Left renal cortex interstitium (tissue), 4 donors: ENCODE results near the gene PHACTR2. TPM values are rescaled to one million over a fixed set of nuclear protein-coding genes. Genes with fewer than 3 reads are reported as not detected.

Experiments
- DNase-seq, 4 donors: peaks; one replicate each; pipeline ENCODE4 v3.0.0-alpha.2; 2013; ENCODE audit warnings: low read depth in 4 of 4, low spot score in 2 of 4, missing footprints in 1 of 4
- polyA plus RNA-seq, 4 donors: library from polyadenylated mRNA; unstranded; fragments of 120-200 nt; gene quantifications; one replicate each; pipeline ENCODE4 v1.2.1, GENCODE V29; 2013; ENCODE audit not compliant: insufficient read length in 4 of 4

PHACTR2 gene
- polyA plus RNA-seq, 4 donors, result 30.0 to 36.7 (median 33.4) TPM

DNA sequence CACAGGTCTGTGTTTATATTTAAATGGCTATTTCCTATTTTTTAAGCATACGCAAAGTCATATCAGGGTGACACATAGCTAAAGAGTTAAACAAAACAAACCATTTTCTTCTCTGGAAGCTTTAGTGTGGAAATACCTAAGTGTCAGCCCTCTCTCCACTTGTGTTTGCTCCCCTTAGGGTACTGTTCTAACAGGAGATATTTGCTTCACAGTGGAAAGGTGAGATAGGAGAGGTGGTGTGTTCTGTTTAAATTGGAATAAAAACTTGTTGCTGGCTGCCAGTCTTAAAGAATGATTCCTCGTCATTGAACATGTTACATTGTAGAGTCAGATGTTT is 18.9 kb downstream of the PHACTR2 start:
- no peak for DNase-seq

GRCh38 chr6:143697076-143697800 is 19.5 kb downstream of the PHACTR2 start:
- no peak for DNase-seq

DNA sequence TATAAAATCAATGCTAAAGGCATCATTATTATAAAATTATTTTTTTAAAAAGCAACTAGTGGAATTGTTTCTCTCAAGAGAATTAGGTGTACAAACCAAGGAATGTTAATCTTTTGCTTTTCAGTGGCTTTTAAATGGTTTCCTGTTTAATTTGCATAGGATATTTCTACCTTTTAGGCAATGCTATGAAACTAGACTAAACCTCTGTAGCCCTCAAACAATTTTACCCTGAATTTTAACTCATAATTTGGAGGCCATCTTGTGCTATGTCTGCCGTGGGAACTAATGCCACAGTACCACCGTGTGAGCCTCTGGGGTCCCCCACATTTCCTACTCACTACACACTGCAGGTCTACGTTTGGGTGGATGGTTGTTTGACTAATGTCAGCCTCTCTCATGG is 20.6 kb downstream of the PHACTR2 start:
- DNase-seq, result no peak

DNA sequence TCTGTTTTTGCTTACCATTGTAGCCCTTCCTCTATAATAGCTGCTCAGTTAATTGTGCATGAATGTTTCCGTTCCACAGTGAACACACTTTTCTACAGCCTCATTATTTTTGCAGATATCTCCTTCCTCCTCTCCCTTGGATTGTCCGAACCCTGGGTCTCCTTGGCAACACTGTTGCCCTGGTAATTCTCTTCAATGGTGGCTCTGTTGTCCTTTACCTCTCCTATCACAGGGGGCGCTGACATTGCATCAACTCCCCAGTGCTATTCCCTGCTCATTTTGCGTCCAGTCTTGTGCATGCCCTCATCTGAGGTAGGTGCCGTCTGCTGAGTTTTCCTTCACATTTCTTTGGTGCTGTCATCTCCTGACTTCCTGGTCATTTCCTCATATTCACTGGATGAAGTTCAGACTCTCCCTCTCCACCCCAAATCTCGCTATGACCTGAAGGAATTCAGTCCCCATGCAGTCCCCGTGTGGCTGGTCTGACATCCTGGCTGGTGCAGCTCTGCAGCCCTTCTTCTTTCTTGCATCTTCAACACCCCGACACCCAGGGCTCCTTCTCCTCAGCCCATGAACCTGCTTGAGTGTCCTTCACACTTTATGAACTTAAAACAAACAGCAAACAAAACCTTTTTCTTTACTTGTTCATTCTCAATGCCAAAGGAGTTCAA is 21.1 kb downstream of the PHACTR2 start:
- no peak for DNase-seq

DNA sequence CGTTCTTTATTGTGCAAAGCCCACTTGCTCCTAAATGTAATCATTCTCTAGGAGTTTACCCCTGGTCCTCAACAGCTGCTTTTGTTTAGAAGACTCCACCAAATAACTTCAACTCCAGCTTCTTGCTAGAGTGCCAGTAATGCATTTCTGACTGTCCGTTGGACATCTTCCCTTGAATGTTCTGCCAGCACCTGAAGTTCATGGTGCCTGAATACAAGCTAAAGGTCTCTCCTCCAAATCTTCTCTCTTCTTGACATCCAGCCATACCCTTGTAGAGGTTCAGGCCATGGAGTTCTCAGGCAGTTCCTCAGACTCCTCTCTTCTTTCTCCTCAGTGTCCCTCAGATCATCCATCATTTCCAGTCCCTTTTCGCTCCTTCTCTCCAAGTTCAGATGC is 21.7 kb downstream of the PHACTR2 start:
- no peak for DNase-seq

GRCh38 chr6:143700684-143701348 is 23.1 kb downstream of the PHACTR2 start:
- peak in 1 of 4 donors; percentile 48 for DNase-seq

DNA sequence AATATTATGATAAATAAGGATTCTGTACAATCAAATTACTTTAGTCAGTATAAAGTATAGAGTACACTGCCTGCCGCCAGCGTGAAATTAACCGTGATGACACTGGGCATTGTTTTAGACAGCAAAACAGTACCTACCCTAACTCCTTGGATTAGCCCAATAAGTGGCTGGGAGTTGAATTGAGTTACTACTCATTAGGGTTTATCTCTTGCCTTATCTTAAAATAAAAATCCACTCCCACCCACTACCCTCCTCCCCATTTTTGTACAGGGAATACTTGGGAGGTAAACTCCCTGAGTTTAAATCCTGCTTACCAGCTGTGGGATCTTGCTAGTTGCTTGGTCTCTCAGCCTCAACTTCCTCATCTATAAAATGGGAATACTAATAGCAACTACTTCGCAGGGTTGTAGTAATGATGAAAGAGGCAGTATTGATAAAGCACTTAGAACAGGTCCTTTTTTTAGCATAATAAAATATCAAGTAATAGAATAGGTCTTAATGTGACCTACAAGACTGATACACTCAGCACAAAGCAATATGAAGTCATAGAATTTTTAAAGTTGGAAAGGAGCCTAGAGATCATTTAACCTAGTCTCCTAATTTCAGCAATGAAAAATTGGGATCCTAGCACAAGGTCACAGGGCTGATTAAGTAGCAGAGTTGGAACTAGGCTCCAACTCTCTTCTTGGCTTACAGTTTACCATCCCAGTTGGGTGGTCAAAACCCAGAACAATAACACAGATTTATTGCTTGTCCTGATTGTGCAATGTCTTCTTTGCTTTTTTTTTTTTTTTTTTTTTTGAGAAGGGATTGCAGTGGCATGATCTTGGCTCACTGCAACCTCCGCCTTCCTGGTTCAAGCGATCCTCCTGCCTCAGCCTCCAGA is 23.8 kb downstream of the PHACTR2 start:
- no peak for DNase-seq

GRCh38 chr6:143705569-143705968 is 27.8 kb downstream of the PHACTR2 start:
- DNase-seq, result no peak

DNA sequence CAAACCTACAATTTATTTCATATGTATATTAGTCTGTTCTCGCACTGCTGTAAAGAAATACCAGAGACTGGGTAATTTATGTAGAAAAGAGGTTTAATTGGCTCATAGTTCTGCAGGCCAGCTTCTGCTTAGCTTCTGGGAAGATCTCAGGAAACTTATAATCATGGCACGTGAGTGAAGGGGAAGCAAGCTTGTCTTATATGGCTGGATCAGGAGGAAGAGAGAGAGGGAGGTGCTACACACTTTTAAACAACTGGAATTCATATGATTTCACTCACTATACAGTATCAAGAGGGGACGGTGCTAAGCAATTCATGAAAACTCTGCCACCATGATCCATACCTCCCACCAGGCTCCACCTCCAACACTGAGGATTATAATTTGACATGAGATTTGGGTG is 29.9 kb downstream of the PHACTR2 start:
- no peak for DNase-seq

DNA sequence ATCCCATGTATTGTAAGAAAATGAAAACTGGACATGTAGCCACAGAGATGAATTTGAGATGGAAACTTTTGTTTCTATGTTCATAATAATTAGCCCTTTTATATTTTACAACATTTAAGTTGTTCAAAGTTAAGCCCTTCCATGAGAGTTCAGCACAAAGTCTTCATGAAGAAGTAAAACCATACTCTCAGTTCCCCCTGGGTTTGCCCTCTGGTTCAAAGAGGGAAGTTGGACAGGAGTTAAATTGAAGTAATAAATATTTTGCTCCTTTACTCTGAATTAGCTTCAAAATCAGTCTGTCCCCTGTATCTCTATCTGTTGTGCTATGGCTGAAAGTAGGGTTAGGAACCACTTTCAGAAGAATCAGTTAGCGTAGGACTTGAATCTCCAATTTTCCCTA is 31.1 kb downstream of the PHACTR2 start:
- DNase-seq, result no peak

- no peak for DNase-seq
These were observed 33.9 kb downstream of the PHACTR2 start for GRCh38 chr6:143711714-143712113.

DNA sequence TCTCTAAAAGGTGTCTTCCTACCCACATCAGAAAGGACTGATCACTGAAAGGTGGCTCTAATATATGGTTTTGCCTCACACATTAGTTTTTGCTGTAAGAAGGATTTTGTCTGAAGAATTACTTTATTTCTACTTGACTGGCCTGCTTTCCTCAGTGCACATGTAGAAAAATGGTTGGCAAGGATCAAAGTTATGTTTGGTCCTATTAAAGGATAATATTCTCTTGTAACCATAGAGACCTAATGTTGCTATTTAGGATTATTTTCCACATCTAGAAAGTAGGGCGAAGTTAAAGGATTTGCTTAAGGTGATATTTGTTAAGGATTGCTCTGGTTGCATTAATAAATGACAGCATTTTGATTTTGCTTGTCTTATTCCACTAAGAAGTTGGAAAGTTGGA is 40.7 kb downstream of the PHACTR2 start:
- DNase-seq, result no peak

DNA sequence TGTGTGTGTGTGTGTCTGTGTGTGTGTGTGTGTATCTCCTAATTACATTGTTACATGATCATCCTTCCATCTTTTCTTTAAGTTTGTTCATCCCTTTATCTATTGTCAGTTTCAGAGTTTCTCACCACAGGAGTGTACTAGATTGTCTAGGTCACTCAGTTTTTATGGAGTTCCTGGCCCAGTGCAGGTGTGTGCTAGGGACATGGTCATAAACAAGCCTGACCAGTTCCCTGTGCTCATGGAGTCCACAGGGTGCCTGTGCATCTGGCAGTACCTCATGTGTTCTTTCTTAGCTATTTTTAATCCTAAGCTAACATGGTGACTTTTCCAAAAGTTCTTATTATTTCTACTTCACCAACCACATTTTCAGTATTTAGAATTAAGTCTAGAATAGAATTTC is 43.9 kb downstream of the PHACTR2 start:
- DNase-seq, result no peak

DNA sequence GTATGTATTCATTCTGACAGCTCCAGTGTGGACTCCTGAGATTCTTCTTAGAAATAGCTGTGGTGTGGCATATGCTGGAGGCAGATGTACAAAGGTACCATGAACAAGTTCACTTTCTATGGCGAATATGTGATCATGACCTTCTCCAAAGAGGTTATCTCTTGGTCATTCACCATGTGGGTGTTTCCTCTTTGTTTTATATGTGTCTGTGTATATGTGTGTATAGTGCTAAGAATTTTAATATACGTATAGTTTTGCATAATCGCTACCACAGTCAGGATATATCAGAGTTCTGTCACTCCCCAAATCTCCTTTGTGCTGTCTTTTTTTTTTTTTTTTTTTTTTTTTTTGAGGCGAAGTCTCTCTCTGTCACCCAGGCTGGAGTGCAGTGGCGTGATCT is 47.1 kb downstream of the PHACTR2 start:
- DNase-seq, result no peak

DNA sequence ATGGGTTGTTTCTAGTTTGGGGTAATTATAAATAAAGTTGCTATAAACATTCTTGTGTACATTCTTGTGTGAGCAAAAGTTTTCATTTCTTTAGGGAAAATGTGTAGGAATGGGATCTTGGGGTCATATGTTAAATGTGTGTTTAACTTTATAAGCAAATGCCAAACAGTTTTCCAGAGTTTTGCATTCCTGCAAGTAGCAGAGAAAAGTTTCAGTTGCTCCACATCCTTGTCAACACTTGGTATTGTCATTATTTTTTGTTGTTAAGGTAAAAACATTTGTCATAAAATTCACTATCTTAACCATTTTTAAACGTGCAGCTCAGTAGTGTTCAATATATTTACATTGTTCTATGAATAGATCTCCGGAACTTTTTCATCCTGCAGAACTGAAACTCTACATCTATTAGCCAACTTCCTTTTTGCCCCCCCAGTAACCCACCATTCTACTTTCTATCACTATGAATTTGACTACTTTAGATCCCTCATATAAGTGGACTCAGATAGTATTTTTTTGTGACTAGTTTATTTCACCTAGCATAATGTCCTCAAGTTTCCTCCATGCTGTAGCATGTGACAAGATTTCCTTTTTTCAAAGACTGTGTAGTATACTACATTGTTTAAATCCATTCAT is 48.4 kb downstream of the PHACTR2 start:
- no peak for DNase-seq

DNA sequence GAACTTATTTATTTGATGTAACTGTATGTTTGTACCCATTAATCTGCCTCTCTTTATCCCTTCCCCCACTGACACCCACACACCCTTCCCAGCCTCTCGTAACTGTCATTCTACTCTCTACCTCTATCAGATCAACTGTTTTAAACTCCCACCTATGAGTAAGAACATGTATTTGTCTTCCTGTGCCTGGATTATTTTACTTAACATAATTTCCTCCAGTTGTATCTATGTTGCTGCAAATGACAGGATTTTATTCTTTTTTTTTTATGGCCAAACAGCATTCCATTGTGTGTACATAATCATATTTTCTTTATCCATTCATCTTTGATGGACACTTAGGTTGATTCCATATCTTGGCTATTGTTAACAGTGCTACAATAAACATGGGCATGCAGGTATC is 49.3 kb downstream of the PHACTR2 start:
- DNase-seq, result no peak

DNA sequence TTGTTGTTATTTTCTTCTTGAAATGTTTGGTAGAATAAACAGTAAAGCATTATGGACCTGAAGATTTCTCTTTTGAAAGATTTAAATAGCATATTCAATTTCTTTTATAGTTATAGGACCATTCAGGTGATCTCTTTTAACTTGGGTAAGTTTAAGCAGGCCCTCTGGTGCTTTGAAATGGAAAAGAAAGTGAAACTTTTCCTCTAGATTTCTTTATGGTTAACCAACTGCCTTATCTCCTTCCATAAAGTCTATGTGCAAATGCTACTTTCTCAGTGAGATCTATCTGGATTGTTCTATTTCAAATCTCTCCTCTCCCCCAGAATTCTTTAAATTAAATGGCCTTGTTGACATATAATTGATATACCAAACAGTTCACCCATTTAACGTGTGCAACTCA is 54.0 kb downstream of the PHACTR2 start:
- DNase-seq, result no peak

GRCh38 chr6:143732536-143732935 is 54.8 kb downstream of the PHACTR2 start:
- no peak for DNase-seq

- DNase-seq, result no peak
These were observed 55.7 kb downstream of the PHACTR2 start for GRCh38 chr6:143733510-143733909.

- no peak for DNase-seq
These were observed 56.9 kb downstream of the PHACTR2 start for GRCh38 chr6:143734641-143735063.
